Stomach (tissue), 4 donors: ENCODE results near the gene KLHDC7A.

Experiments
- CTCF ChIP-seq, 7 experiments: fragments of 450-650 bp in 4 of 7; fragments of 200-600 bp in 3 of 7; sonication (generic) in 3 of 7; IDR thresholded peaks; one replicate each; pipeline ENCODE4 v1.5.1; 2016 to 2019; ENCODE audit warnings: antibody characterized with exemption in 7 of 7, control low read depth in 2 of 7, mild to moderate bottlenecking in 1 of 7
- POLR2A ChIP-seq, 4 donors: fragments of 450-650 bp; IDR thresholded peaks; one replicate each; pipeline ENCODE4 v1.6.1; 2016; ENCODE audit warnings: antibody characterized with exemption in 4 of 4, control low read depth in 2 of 4, mild to moderate bottlenecking in 1 of 4, moderate library complexity in 1 of 4

- TF ChIP-seq CTCF (IDR thresholded peaks at IDR 0.05) (no peak), POLR2A (IDR thresholded peaks at IDR 0.05) (no peak)
These were observed 28.2 kb upstream of the KLHDC7A start for GRCh38 chr1:18452550-18452949.
